Omental fat pad (tissue), 4 donors: ENCODE data around the gene TAS2R50. TPM values are rescaled to one million over a fixed set of nuclear protein-coding genes. Genes with fewer than 3 reads are reported as not detected.

Source experiments
- ATAC-seq: fragments of 150-250 bp; one replicate; pipeline ENCODE4 v1.9.1; 2016; ENCODE audit warnings: mild to moderate bottlenecking, moderate library complexity; ENCODE audit not compliant: low FRiP score
- DNase-seq: peaks from one replicate; pipeline ENCODE4 v3.0.0-alpha.2; 2019; ENCODE audit warnings: low spot score
- CTCF ChIP-seq, 3 donors: fragments of 450-650 bp; IDR thresholded peaks; one replicate each; pipeline ENCODE4 v1.5.1; 2016 to 2017; ENCODE audit warnings: antibody characterized with exemption in 3 of 3, mild to moderate bottlenecking in 3 of 3, moderate library complexity in 2 of 3
- total RNA-seq, 4 donors: library from RNA; depleted of rRNA; stranded (reverse); fragments of >200 nt; gene quantifications; one replicate each; pipeline ENCODE4 v1.1.0, GENCODE V29; 2016

The TAS2R50 gene
- total RNA-seq, 4 donors from 2014 or later = 2.0 to 12.1 (median 3.8) TPM

GRCh38 chr12:10939163-10939562, 47.5 kb downstream of the TAS2R50 start, which contains the start of gene TAS2R14:
Gene TAS2R14, minus strand, starts transcription at chr12:10939263. Its CDS starts 56 bp downstream, at chr12:10939207.
- ATAC-seq = no peak
- no peak for TF ChIP-seq CTCF (IDR thresholded peaks at IDR 0.05)
- no peak for DNase-seq

GRCh38 chr12:10936506-10936905, 50.2 kb downstream of the TAS2R50 start:
- DNase-seq = no peak
- no peak for TF ChIP-seq CTCF (IDR thresholded peaks at IDR 0.05)
- no peak for ATAC-seq

Other genes starting within 250 kb of the TAS2R50 start
- gene TAS2R7, start 184.3 kb downstream of the TAS2R50 start, total RNA-seq = not detected
- not detected for gene TAS2R8, start 179.6 kb downstream of the TAS2R50 start, total RNA-seq
- gene TAS2R9, start 176.7 kb downstream of the TAS2R50 start, total RNA-seq = not detected
- 1 to 10 TPM in 1 of 4 donors, under 1 TPM in 1, not detected in 2; 0.88 to 1.9 TPM for gene TAS2R10, start 160.6 kb downstream of the TAS2R50 start, total RNA-seq
- 1 to 10 TPM; 1.5 to 2.5 (median 1.8) TPM for gene PRR4, start 137.4 kb downstream of the TAS2R50 start, total RNA-seq
- gene PRH1, start 102.7 kb downstream of the TAS2R50 start, total RNA-seq = 10 to 100 TPM; 23.2 to 38.0 (median 30.1) TPM
- 1 to 10 TPM; 1.3 to 5.5 (median 3.0) TPM for gene TAS2R13, start 77.3 kb downstream of the TAS2R50 start, total RNA-seq
- not detected for gene PRH2, start 57.7 kb downstream of the TAS2R50 start, total RNA-seq
- gene TAS2R14, start 47.6 kb downstream of the TAS2R50 start, total RNA-seq = 1 to 10 TPM; 1.9 to 8.7 (median 3.0) TPM
- gene TAS2R20, start 11.4 kb upstream of the TAS2R50 start, total RNA-seq = 1 to 10 TPM; 2.6 to 4.6 (median 4.3) TPM
- gene TAS2R19, start 35.7 kb upstream of the TAS2R50 start, total RNA-seq = 10 to 100 TPM in 1 of 4 donors, 1 to 10 TPM in 3; 3.2 to 10.7 (median 7.1) TPM
- 10 to 100 TPM in 1 of 4 donors, 1 to 10 TPM in 3; 2.4 to 10.9 (median 5.0) TPM for gene TAS2R31, start 44.5 kb upstream of the TAS2R50 start, total RNA-seq
- 1 to 10 TPM; 1.5 to 6.6 (median 2.9) TPM for gene TAS2R46, start 75.4 kb upstream of the TAS2R50 start, total RNA-seq
- 1 to 10 TPM; 1.4 to 8.0 (median 3.0) TPM for gene TAS2R43, start 105.4 kb upstream of the TAS2R50 start, total RNA-seq
- 10 to 100 TPM in 1 of 4 donors, 1 to 10 TPM in 3; 2.5 to 17.8 (median 8.5) TPM for gene TAS2R30, start 147.7 kb upstream of the TAS2R50 start, total RNA-seq
- gene SMIM10L1, start 184.3 kb upstream of the TAS2R50 start, total RNA-seq = 1 to 10 TPM; 5.0 to 9.6 (median 6.6) TPM
- gene TAS2R42, start 200.0 kb upstream of the TAS2R50 start, total RNA-seq = not detected